Inferior parietal cortex (tissue), 1 donor: ENCODE data around the gene TNS1.

Experiments
- DNase-seq: peaks from one replicate; pipeline ENCODE4 v3.0.0-alpha.2; 2016; ENCODE audit errors: extremely low spot score

The TNS1 gene

DNA sequence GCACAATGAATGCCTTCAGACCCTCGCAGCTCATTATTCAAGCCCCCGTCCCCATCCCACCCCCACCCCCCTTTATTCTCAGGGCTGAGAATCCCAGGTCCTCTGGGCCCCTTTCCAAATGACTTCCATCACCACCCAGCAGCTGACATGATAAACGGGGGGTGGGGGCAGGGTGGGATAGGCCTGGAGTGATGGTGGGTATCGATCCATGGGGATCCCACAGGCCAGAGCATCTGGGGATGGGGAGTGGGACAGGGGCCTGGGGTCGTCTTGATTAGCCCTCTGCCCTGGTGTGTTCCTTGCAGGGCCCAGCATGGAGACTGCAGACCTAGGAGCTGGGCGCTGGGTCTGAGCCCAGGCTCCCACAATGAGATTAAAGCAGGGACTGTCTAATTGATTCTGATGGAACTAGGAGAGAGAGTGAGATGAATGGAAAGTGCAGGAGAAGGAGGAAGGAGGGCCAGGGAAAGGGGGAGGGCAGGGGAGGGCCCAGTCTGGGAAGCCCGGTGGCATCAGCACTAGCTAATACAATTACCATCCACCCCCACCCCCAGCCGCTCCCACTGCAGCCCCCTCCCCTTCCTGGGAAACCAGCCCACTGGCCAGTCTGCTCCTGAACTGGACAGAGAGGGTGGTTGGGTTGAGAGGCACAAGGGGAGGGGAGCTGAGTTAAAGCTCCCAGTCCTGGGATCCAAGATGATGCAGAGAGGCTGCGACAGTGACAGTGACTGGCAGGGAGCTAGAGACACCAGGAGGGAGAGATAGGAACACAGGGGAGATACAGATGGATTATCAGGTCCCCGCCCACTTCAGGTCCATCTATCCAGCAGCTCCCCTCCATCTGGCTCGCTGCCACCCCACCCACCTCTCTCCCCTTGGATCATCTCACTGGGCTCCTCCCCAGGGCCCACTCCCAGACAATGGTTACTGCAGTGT, 13.1 kb upstream of the TNS1 start:
- no peak for DNase-seq

DNA sequence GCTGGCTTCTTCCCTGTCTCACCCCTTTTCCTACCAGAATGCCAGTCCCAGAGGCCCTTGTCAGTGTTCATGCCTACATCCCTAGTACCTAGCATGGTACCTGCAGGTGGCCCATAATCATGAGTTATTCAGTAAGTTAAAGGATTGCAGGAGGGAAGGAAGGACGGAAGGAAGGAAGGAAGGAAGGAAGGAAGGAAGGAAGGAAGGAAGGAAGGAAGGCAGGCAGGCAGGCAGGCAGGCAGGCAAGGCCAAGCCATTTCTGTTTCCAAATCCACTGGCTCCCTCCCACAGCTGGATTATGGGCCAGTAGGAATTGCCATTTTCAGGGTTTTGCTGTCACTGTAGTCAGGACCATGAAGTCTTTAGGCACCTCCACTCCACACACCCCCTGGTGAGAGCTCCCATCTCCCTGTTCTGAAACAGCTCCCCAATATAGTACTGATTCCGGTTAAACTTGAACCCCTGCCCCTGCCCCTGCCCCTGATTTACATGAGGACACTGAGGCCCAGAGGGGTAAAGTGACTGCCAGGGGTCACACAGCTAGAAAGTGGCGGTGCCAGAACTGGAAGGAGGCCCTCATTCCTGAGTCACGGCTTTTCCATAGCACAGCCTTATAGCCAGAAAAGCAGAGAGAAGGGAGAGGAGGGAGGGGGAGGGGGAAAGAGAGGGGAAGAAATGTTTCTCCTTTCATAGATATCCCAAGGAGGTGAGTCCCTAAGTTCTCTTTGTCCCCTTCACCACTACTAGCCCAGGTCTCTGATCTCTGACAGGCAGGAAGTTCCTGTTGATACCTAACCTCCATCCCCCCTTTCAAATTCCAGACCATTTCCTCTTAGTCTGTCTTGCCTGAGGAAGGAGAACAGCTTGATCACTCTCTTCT, 12.2 kb upstream of the TNS1 start:
- no peak for DNase-seq

DNA sequence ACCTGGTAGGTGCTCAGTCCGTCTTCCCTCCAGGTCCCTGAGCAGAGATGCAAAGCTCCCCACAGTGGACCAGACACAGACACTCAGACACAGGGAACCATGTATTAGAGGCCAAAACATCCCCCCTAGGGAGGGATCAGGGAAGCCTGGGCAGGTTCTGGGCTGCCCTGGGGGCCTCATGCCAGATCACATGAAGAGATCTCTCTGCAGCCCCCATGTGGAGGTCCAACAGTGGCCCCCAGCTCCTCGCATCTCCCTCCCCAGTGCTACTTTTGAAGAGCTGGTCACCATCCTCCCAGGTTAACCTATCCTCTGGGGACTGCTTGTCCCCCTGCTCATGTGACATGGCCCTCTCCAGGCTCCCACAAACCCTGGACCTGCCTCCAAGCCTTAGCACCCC, 10.5 kb upstream of the TNS1 start:
- DNase-seq: no peak

DNA sequence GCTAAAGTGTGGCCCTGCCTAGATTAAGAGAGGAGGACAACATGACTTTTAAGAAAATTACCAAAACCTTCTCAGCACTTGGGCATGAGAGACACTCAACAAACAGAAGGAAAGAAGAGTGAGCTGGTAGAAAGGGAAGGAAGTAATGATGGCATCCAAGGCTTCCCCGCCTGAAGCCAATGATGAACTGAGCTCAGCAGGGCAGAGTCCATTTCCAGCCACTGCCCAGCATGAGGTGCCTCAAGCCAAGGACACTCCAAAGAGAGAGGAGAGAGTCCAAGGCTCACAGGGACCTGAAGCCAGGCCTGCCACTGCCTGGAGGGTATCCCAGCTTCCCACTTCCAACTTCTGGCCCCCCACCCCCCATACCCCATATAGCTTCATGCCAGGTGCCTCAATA, 9.5 kb upstream of the TNS1 start:
- DNase-seq: no peak

DNA sequence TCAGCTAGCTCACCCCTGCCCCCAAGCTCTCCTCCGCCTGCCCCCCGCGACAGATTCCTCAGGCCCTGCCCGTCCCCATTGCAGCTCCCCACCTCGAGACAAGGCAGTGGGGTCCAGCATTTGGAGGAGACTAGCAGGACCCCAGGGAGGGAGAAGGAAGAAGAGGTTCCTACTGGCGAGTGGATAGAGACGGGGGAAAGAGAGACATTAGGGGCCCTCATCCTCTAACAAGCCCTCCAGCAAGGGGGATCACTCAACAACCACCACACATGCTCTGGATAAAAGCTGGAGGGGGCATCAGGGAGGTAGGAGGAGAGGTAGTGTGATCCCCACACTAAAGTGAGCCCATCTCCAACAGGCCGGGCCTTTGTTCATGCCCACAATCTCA, 8.9 kb upstream of the TNS1 start:
- DNase-seq: no peak

DNA sequence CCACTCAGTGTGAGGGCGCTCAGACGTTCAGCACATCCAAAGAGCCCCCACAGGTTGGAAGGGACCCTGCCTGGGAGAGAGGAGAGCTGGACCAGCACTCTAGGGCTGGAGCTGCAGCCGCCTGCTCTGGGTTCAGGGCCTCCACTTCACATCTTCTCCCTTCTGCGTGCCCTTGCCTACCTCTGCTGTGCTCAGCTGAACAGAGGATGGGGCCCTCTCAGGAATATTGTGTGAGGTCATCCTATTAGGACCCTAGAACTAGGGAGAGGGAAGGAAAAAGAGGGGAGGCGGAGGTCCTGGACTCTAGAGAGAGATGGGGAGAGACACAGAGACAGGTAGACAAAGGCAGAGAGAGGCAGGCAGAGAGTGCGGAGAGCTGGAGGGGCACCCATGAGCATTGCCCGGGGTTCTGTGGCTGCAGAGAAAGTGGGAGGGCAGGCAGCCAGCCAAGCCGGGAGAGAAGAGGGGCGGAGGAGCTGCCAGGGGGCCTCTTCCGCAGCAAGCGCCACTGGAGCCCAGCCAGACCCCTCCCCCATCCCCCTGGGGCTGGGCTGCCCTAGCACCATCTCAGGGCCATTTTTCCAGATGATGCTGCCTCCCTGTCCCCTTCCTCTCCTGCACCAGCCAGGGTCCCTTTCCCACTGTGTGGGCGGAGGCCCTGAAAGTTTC, 8.3 kb upstream of the TNS1 start:
- DNase-seq: no peak

DNA sequence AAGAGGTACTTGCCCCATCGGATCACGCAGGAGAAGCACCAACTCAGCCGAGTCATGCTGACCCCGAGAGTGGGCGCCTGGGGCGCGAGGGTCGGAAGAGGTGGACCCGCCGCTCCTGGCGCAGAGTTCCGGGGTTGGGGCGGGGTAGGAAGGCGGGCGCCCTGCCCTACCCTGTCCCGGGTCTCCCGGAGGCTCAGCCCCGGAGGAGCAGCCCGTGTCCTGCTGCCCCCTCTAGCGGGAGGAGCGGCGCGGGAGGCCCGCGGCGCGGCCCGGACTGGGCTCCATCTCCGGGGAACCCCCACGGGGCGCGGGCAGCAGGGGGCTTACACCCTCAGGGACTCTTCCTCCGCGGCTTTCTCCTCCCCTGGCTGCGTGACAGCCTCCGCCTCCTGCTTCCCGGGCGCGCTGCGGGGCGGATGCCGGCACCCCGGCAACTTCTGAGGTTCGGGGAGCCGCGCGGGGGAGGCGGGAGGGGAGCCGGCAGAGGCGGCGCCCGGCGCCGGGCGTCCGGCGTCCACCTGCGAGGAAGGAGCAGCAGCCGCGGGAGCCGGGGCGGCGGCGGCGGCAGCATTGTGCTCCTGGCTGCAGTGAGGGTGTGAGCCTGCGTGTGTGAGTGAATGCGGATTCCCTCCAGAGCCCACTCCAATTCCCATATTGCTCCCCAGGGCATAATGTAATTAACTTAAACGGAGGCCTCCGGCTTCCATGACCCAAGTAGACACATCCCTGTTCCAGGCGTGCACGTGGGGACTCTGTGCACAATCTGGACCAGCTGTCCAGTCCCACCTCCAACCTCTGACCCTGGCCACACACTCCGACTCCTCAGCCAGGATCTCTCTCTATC, 7.6 kb upstream of the TNS1 start:
- no peak for DNase-seq

DNA sequence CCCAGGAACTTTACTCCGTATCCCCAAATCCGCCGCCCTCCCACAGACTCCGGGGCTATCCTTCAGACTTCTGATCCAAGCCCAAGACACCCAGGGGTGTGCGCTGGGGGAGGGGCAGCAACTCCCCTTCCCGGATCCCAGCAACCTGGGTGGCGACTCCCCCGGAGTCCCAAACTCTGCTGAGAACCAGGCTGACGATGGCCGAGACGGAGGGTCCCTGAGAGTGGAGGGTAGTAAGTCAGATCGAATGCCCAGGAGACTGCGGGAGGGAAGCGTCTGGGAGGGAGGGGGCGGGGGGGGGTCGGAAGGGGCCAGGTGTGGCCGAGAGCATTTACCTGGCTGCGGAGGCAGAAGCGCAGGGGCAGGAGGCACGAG, 7.0 kb upstream of the TNS1 start:
- no peak for DNase-seq

DNA sequence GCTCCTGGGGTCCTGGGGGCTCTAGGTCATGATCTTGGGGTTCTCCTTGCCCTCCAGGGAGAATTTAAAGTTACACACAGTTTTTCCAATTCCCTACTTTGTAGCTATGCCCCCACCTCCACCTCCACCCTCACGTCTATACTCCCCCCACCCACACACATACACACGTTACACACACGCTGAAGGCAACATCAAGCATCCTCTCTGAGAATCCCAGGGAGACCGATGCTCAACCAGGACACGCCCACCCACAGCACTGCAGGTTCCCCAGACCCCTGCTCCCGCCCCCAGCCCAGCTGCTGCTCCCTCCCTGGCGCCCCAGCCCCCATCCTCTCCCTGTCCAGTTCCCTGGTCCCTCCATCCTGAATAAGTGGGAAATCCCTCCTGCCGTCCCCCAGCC, 6.4 kb upstream of the TNS1 start:
- DNase-seq: no peak

DNA sequence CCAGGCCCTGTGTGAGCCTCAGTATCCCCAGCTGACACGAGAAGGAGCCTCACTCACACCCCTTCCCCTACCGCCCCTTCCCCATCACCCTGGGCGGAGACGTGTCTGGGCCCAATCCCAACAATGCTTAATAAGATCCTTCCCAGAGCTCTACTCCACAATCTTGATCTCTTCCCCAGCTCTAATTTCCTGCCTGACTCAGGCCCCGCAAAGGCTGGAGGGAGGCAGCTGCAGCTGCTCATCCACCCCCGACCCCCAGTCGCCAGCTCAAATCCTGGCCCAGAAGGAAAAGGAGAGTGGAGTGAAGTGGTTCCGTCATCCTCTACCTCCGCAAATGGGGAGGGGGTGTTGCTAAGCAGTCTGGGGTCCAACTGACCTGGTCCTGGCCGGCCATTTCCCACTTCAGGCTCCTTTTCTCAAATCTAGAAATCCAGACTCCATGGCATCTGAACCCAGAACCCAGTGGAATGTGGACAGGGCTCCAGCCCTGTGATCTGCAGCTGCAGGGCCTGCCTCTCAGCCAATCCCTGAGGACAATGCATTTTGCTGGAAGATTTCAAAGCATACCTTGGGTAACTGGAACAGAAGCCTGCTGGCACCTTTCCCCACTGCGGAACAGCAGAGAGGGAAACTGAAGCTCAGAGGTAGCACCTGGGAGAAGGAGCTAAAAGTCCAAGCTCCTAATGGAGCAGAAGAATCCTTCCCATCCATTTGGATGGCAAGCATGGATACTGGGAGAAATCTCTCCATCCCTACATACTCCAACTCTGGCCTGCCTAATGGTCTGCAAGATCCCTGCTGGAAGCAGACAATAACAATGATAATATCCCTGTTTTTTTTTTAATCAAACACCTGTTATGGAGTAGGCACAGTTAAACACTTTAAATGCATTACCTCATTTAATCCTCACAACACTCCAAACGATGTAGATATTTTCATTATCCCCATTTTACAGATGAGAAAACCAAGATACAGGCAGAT, 5.6 kb upstream of the TNS1 start:
- DNase-seq: no peak

DNA sequence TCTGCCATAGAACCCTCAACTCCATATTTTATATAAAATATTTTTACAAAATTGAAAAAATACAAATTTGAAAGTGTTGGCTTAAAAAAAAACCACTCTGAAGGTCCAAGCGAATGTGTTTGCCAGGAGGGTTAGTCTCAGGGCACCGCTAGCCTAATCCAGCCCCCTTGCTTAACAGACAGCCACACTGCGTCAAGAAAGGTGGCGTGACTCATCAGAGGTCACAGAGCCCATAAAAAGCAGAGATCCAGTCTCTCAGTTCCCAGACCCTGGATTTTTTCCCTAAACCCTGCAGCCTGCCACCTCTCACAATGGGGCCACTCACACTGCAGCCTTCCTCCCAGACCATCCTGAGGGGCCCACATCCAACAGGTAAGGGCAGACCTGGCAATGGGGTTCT, 3.9 kb upstream of the TNS1 start:
- no peak for DNase-seq

DNA sequence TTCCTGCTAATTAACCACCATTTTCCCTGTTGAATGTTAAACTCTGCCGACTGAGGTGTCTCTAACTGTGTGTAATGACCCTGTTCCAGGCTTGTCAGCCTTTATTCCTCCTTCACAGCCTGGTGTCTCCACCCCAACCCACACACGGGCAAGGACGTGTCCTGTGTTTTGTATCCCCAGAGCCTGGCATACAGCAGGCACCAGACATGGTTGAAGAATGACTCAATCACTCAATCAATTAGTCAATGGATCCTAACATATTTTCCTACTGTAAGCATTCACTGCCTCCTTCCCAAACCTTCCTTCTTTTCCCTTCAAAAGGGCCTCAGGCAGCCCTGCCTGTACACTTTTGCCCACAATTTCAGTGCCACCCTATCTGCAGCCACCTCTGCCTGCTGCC, 2.7 kb upstream of the TNS1 start:
- DNase-seq: no peak

DNA sequence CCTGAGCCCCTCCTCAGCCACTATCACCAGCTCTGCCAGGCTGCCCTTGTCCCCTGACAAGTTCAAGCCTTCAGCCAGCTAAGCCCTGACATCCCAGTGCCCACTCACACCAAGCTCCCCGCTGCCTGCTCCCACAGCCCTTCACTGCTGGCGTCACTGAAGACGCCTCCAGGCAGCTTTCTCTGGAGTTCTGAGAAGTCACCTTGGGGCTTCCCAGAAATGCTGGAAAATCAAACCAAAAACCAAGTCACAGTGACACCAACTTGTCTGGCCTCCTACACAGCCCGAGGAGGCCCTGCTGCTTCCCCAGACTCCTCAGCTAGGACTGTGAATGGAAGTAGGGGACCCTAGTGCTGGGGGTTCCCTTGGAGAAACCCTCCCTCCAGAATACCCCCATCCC, 2.2 kb upstream of the TNS1 start:
- no peak for DNase-seq

DNA sequence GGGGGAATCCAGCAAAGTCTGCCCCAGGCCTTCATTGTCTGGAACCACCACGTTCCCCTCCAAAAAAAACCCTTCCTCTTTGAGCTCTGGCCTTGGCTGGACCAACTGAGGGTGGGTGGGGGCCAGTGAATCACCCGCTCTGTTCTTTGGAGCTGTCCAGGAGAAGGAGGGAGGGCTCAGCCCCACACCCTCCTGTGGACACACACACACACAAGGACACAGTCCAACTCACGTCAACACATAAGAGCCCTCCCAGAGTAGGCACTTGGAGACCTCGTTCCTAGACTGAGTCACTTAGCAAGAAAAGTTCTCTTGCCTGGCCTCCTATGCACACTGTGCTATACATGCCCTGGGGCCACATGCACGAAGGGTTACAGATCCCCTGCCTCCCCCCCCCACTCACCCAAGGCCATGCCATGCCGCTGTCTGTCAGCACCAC, 1.2 kb upstream of the TNS1 start:
- DNase-seq: no peak

DNA sequence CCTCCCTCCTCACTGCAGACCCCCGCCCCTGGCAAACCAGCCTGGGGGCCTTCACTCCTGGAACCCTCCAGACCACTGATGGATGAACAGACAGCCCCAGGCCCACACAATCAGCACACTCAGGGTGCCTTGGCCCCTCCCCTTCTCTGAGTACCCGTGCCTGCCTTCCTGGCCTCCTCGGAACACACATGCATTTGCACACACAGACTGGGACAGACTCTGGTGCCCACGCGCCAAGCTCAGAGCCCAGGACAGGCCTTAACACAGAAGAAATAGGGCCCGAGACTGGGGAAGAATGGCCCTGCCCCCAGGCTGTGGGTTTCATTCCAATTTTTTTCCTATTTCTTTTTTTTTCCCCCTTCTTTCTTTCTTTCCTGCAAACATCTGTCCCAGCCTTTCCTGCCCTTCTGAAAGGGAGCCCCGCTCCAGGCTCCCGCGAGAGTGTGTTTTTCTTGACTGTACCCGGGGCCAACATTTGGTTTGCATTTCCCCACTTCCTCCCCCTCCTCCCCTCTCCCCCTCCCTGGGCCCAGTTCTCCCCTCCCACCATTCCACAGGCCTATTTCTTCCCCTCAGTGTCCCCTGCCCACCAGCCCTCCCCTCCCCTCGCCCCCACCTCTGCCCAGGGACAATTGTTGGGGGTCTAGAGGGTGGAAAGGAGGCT, 618 bp upstream of the TNS1 start:
- no peak for DNase-seq

DNA sequence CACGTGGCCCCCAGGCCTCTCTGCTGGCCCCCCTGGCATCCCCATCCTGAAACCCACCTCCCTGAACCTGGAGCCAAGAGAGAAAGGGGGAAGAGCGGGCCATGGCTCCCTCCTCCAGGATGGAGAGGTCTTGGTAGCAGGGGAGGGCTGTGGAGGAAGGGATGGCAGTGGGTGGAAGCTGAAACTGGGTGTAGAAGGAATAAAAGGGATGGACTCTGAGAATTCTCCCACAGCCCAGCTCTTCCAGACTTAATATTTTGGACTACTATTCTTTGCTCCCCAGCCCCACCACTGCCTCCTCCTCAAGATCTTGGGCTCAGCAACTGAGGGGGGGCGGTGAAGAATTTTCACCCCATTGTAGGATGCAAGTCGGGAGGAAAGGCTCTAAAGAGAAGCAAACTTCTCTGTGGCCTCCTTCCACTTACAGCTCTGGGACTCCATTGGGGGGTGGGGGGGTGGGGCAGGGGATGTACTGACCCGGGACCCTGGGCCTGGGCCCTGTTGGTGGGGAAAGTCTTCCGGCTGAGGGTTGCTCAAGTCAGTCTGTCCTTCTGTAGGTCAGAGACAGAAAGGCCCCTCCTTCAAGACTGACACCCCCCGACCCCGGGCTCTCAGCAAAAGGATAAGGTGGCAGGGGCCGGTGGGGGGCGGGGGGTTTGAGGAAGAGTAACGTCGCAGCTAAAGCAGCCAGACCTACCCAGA, 501 bp downstream of the TNS1 start:
- DNase-seq: no peak

DNA sequence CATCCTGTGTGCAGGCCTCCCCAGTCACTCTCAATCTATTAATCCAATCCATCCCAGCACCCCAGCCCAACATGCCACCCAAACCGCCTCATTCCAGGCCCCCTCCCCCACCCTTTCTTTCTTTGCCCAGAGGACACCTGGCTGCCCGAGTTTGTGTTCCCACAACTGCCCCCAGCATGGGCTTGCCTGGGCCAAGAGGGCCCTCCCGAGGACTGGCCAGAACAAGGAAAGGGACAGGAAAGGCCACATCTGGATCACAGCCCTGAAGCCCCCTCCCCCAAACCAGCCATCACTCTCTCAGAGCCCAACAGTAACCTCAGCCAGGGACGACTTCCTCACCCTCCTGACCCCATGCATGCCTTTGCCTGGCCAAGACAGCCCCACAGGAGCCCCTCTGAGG, 1.2 kb downstream of the TNS1 start:
- no peak for DNase-seq

DNA sequence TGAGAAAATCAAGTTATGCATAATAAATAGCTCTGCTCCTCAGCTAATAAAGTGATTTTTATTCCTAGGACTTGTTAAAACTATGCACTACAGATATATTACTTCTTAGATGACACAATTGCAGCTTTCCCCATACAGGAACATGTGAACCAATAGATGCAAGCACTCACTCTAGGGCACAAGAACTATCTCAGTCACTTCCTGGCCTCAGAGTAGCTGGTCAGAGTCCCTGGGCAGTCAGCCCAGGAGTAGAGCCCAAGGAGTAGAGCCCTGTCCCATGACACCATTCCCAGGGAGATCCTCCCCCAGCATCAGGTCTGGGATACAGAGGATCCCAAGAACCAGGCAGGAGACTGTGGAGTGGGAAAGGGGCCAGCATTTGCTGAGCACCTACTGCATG, 2.7 kb downstream of the TNS1 start:
- no peak for DNase-seq

DNA sequence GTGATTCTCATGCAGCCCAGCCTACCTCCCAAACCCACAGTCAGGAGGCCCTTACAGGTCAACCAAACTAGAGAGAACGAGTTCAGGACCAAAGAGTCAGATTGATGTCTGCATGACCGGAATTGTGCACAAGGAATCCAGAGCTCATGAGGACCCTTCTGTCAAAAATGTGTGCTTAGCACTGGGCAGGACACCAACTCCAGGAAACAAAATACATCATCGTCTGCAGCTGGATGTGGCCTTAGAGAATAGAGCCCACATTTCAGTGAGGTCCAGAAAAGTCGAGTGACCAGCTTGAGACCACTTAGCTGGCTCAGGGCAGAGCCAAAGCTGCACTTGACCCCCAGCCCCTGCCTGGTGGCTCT, 3.2 kb downstream of the TNS1 start:
- no peak for DNase-seq
